Pons (tissue), 1 donor: ENCODE data around the gene RNF207.

Source experiments
- DNase-seq: peaks from one replicate; pipeline ENCODE4 v3.0.0-alpha.2; 2016; ENCODE audit warnings: low spot score

Gene RNF207

GRCh38 chr1:6174621-6175410, 31.1 kb upstream of the RNF207 start:
- DNase-seq, result no peak

GRCh38 chr1:6175411-6175828, 30.5 kb upstream of the RNF207 start:
- no peak for DNase-seq

DNA sequence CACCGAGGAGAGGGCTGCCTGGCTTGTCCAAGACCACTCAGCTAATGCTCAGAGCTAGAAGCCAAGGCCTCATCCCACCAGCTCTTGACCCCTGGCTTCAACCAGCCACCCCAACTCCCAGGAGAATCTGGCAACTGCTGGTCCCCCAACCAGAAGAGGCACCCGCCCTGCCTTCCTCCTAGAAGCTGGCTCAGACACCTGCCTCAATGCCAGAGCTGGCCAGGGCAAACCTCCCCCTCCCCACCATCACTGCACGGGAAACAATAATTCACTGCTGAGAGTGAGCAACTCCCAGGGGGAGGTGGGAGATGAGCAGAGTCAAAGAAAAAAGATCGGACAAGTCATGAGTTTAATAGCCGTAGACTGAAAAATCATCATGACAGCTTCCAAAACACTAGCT, 29.1 kb upstream of the RNF207 start:
- no peak for DNase-seq

GRCh38 chr1:6177681-6178380, 28.1 kb upstream of the RNF207 start:
- no peak for DNase-seq

- DNase-seq, result no peak
Observed at GRCh38 chr1:6178751-6179563, 27.0 kb upstream of the RNF207 start.

- DNase-seq, result no peak
Observed at GRCh38 chr1:6179564-6180175, 26.2 kb upstream of the RNF207 start.

DNA sequence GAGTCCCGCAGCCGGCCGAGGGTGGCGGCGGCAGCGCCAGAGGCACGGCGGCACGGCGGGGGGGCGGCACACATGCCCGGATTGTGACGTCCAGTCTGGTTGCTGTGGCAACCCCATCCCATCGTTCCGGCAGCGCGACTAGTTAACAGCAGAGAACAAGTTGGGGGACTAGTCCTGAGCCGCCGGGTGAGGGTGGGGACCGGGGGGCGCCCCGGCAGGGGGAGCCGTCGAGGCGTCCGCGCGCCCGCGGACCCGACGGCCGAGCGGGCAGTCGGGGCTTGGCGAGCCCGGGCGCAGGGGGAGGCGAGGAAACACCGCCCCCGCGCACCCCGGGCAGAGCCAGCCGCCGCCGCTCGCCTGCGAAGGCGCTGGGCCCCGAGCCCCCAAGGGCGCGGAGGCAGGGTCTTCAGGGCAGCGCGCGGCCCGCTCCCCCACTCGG, 25.6 kb upstream of the RNF207 start, which contains the start of gene CHD5:
Gene CHD5 (minus strand): TSS at position 54 of the 439 bp plus-strand sequence. CDS start 298 bp downstream, outside the sequence.
- no peak for DNase-seq

DNA sequence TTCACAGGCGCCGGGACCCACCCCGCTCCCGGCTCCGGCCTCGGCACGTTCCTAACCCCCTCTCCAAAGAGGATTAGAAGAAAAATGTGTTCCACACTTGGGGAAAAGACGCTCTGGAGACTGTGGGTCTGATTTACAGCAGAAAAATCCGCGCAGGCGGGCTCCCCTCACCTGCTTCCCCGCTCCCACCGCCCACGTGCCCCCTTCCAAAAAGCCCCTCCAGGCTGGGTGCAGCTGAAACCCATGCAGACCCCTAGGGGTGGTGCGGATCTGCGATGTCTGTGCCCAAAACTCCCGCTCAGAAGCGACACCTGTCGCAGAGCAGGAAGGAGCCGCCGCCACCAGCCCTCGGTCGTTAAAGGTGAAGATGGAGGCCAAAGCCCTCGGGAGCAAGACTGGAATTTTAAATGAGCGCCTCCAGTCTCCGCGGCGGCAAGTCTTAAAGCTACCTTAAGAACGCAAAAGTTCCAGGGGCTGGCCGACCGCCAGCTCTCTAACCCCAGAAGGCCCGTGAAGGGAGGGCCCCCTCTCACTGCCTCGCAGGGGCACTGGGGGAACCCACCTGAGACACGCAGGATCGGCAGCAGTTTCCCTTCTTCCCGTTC, 25.1 kb upstream of the RNF207 start:
- no peak for DNase-seq

DNA sequence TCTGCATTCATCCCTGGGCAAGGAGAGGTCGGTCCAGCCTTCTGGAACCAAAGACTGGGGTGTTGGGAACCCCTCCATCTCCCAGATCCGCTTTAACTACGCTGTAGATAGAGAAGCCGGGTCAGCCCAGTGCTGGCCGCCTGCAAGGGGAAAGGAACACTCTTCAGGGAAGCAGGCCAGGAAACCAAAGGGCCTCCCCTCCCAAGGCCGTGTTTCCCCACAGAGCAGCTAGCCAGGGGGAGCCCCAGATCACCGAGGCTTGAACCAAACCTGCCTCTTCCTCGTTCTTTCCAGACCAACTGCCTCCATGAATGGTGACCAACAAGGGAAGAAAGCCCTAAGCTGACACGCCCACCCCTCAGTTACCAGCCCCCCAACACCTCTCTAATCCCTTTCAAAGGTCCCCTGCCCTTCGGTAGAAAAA, 24.6 kb upstream of the RNF207 start:
- DNase-seq, result no peak

DNA sequence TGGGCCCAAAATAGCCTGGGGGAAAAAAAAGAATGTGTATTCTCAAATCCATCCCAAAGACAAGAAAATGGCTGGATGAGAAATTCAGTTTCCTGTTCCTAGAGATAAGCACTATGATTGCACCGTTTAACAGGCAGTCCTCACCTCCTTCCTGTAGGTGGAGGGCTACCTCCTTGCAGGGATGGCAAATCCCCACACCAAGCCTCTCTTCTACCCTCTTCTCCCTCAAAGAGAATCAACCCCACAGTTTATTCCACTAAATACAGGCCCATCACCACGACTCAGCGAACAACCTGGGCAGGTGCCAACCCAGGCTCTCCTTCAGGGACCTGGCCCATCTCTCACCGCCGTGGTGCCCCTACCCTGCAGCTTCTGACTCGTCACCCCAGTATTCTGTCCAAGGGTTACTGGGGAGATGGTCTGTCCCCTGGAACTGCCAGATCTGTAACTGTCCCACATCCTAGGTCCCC, 22.4 kb upstream of the RNF207 start:
- no peak for DNase-seq

GRCh38 chr1:6184083-6184783, 21.7 kb upstream of the RNF207 start:
- DNase-seq, result no peak

DNA sequence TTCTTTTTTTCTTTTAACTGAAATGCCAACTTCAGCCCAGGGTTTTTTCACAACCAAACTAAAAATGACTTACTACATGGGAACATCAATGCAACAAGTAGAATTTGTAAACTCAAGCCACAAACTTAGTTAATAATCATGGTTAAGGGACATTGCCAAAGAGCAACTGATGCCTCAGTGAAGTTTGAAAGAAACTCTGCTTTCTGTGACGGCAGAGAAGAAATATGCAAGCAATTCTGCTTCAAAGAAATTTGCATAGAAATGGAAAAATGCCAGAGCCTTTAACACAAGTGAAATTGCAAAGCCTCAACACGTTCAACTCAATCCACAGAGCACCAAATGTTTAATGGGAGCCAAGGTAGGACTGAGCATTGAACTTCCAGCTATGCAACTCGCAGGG, 20.8 kb upstream of the RNF207 start:
- no peak for DNase-seq

- no peak for DNase-seq
Observed at GRCh38 chr1:6185635-6186382, 20.1 kb upstream of the RNF207 start.

DNA sequence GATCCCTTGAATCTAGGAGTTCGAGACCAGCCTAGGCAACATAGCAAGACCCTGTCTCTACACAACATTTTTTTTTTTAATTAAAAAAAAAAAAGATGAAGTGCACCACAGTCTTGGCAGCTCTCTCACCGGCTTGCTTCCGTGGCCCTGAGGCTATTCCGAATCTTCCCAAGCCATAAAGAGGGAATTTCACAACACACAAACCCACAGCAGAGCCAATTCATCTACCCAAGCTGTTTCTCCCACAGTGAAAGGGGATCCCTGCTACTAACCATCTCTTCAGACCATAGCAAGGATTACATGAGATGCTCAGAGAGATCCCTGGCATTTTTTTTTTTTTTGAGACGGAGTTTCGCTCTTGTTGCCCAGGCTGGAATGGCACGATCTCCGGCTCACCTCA, 17.5 kb upstream of the RNF207 start:
- DNase-seq, result no peak

- DNase-seq, result no peak
Observed at GRCh38 chr1:6191968-6192367, 14.0 kb upstream of the RNF207 start.

DNA sequence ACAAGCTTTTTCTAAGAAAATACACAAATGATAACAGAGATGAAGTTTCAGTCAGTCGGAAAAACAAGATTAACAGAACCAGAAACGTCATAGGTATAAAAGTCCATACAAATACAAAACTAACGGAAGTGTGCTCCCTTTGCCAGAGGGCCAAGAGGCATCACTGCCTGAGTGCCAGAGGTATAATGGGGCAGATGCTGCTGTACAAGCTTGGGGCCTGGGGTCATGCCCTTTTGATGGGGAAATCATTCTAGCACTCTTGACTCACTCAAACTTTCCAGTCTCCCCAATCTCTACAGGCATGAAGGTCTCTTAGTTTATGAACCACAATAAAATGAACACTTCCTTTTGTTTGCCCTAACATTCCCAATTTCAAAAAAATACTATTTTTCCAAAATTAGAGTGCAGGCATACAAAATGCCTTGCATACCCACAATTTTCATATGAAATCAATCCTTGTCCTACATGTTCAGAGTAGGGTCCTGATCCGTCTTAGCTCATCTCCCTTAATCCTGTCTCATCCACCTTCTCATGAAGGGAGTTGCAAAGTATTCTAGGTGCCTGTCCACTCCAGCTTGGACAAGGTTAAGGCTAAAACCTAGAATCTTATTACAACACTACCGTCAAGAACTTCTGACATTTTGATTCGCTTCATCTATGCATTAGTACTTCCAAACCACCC, 8.0 kb upstream of the RNF207 start:
- DNase-seq, result no peak

DNA sequence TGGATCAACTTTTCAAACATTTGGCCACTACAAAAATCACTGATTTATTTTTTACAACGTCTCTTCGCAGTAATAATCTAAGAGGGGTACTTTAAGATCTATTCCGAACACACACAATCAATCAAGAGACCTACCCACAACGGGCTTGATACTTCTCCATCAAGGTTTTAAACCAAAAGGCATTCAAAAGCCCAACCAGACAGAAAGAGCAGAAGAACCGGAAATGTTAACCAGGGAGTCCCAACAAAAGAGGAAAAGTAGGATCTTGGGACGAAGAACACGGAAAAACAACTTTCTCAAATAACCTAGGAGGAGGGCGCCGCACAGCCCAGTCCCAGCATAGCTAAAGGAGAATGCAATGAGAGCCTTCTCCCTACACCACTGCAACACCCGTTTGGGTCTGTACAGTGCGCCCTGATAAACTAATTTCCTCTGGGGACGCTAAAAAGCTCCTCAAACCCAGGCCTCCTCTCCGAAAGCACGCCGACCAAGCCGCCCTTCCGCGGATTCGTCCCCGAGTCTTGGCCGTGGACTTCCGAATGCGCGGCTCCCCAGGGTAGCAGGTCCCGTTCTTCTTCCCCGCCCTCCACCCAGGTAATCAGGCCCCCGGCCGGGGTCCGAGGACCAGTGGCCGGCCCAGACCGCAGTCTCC, 7.1 kb upstream of the RNF207 start:
- no peak for DNase-seq

GRCh38 chr1:6199298-6200187, 6.4 kb upstream of the RNF207 start, which contains the start of gene RPL22:
Gene RPL22 (minus strand): TSS chr1:6199595. CDS start chr1:6199573, 22 bp downstream.
- peak; percentile 99 for DNase-seq
